Femur (tissue), 1 donor: ENCODE data around the gene CT45A2.
"Not testable (repeated sequence)": the region's sequence is repeated elsewhere in the genome, so short reads cannot be mapped to it uniquely, and the experiment has no call there.

Experiments used
- DNase-seq: peaks from one replicate; pipeline ENCODE4 v3.0.0-alpha.2; 2017

Gene CT45A2, protein sequence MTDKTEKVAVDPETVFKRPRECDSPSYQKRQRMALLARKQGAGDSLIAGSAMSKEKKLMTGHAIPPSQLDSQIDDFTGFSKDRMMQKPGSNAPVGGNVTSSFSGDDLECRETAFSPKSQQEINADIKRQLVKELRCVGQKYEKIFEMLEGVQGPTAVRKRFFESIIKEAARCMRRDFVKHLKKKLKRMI

GRCh38 chrX:135819912-135820311 is at the start of gene CT45A2:
Gene CT45A2 (minus strand): TSS chrX:135820012. CDS start chrX:135816265, 3,747 bp downstream.
- DNase-seq, result not testable (repeated sequence)

GRCh38 chrX:135854438-135854837 is 34.6 kb upstream of the CT45A2 start, which contains the start of gene CT45A8:
Gene CT45A8 (minus strand): TSS chrX:135854538. CDS start chrX:135850783, 3,755 bp downstream.
- not testable (repeated sequence) for DNase-seq

DNA sequence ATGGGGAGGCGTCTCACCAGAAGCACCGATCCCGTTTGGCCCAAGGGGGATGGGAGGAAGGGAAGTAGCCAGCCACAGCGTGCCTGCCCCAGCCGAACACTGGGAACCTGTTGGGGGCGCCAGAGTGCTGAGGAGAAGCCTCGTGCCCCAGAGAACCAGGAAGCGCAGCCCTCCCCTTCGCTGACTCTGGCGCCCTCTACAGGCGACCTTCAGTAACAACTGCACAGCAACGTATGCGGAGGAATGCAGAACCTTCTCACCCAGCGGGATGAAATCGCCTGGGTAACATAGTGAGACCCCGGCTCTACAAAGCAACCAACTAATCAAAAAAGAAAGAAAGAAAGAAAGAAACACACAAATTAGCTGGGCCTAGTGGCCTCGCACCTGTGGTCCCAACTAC is 17.4 kb upstream of the CT45A2 start, which contains the start of gene CT45A7:
CT45A7 (minus strand) TSS at position 101 of the 400 bp plus-strand sequence. CDS start 3,747 bp downstream, outside the sequence.
- DNase-seq, result not testable (repeated sequence)

DNA sequence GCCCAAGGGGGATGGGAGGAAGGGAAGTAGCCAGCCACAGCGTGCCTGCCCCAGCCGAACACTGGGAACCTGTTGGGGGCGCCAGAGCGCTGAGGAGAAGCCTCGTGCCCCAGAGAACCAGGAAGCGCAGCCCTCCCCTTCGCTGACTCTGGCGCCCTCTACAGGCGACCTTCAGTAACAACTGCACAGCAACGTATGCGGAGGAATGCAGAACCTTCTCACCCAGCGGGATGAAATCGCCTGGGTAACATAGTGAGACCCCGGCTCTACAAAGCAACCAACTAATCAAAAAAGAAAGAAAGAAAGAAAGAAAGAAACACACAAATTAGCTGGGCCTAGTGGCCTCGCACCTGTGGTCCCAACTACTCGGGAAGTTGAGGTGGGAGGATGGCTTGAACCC is 17.1 kb downstream of the CT45A2 start, which contains the start of gene CT45A6:
CT45A6 (minus strand) TSS at position 101 of the 400 bp plus-strand sequence. CDS start 3,794 bp downstream, outside the sequence.
- not testable (repeated sequence) for DNase-seq

DNA sequence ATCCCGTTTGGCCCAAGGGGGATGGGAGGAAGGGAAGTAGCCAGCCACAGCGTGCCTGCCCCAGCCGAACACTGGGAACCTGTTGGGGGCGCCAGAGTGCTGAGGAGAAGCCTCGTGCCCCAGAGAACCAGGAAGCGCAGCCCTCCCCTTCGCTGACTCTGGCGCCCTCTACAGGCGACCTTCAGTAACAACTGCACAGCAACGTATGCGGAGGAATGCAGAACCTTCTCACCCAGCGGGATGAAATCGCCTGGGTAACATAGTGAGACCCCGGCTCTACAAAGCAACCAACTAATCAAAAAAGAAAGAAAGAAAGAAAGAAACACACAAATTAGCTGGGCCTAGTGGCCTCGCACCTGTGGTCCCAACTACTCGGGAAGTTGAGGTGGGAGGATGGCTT is 34.4 kb downstream of the CT45A2 start, which contains the start of gene CT45A5:
CT45A5 (minus strand) TSS at position 101 of the 400 bp plus-strand sequence. CDS start 3,774 bp downstream, outside the sequence.
- DNase-seq, result not testable (repeated sequence)

GRCh38 chrX:135768091-135768490 is 51.7 kb downstream of the CT45A2 start, which contains the start of gene CT45A3:
Gene CT45A3 (minus strand): TSS chrX:135768191. CDS start chrX:135764444, 3,747 bp downstream.
- DNase-seq, result not testable (repeated sequence)
